Measurements from ENCODE around the gene FAM187B.
"Not testable (repeated sequence)": the region's sequence is repeated elsewhere in the genome, so short reads cannot be mapped to it uniquely, and the experiment has no call there.

The FAM187B gene

GRCh38 chr19:35211545-35212230, 16.9 kb downstream of the FAM187B start:
- DNase-seq, result peak; percentile 35

DNA sequence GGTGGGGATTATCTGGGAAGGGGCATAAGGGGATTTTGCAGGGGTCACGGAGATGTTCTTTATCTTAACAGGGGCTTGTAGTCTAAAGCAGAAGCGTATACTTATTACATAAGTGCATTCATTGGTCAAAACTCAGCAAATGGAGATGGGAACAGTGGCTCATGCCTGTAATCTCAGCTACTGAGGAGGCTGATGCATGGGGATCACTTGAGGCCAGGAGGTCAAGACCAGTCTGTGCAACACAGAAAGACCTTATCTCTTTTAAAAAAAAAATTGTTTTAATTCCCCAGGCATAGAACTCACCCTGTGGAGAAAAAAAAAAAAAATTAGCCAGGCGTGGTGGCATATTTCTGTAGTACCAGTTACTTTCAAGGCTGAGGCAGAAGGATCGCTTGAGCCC, 18.9 kb downstream of the FAM187B start:
- DNase-seq, result no peak

GRCh38 chr19:35208121-35208520, 20.4 kb downstream of the FAM187B start:
- no peak for DNase-seq

- DNase-seq, result no peak
These were observed 21.1 kb downstream of the FAM187B start for GRCh38 chr19:35207391-35207871.

GRCh38 chr19:35206855-35207254, 21.7 kb downstream of the FAM187B start:
- no peak for DNase-seq

GRCh38 chr19:35206379-35206778, 22.2 kb downstream of the FAM187B start:
- DNase-seq, result no peak

DNA sequence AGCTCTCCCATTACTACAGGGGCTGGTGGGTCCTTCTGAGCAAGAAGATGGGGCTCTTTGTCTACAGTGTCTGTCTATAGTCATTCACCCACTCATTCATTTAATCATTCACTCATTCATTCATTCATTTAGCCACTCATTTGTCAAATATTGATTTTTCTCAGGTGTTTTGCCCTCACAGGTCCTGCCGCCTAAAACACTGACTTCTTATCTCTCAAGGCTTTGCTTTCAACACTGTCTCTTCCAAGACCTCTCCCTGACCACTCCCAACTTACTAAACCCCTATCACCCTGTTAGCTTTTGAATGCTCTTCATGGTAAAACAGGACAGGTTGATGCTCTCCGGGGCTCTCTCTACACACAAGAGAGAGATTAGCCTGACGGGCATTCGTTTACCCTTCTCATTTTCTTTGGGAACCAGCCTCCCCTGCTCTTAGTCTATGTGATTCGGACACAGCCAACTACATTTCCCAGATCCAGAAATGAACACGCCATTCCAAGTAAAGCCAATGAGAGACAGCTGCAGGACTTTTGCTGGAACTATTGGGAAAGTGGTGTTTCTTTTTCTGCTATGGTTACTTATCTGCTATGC, 22.7 kb downstream of the FAM187B start:
- DNase-seq, result no peak

- DNase-seq, result peak; percentile 80
These were observed 23.5 kb downstream of the FAM187B start for GRCh38 chr19:35204799-35205732.

GRCh38 chr19:35202722-35203688, 25.5 kb downstream of the FAM187B start:
- no peak for DNase-seq

- no peak for DNase-seq
These were observed 29.1 kb downstream of the FAM187B start for GRCh38 chr19:35199481-35199880.

GRCh38 chr19:35196861-35197260, 31.7 kb downstream of the FAM187B start:
- not testable (repeated sequence) for DNase-seq

GRCh38 chr19:35195830-35196229, 32.7 kb downstream of the FAM187B start:
- no peak for DNase-seq

GRCh38 chr19:35194012-35194984, 34.2 kb downstream of the FAM187B start:
- no peak for DNase-seq

DNA sequence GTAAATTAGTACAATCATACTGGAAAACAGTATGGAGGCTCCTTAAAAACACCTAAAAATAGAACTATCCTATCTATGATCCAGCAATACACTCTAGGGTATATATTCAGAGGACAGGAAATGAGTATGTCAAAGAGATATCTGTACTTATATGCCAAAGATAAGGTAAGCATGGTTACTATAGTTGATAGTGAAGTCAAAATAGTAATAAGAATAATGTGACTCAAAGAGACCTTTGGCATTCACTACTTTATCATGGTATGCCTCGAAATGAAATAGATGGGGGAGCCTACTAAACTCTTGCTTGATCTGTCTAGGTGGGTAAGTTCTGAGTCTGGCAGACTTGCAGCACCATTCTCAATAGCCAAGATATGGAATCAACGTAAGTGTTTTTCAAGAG, 43.7 kb downstream of the FAM187B start:
- no peak for DNase-seq

DNA sequence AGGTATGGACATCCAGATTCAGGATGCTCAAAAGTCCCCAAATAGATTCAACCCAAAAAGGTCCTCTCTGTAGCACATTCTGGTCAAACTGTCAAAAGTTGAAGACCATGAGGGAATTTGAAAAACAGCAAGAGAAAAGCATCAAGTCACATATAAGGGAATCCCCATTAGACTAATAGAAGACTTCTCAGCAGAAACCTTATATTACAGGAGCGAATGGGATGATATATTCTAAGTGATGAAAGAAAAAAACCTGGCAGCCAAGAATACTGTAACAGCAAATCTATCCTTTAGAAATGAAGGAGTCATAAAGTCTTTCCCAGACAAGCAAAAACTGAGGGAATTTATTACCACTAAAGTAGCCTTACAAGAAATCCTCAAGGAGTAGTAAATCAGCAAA, 44.3 kb downstream of the FAM187B start:
- DNase-seq, result no peak

GRCh38 chr19:35181387-35181786, 47.2 kb downstream of the FAM187B start:
- DNase-seq, result no peak

DNA sequence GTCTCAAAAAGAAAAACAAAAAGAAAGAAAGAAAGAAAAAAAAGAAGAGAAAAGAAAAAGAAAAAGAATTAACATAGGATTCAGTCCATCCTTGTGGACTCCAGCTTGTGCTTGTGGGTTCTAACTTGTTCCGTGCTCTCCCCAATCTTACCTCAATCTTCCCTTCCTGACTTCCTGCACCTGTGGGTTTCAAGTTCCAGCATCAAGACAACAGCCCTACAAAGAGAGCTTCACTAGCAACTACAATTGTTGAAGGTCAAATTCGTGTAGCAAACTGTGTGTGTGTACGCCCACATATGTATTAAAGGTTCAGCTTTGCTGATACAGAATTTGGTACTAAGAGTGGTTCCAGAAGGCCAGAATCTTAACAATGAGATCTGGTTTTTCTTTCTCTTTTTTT, 48.7 kb downstream of the FAM187B start:
- DNase-seq, result no peak

- peak; percentile 37 for DNase-seq
These were observed 49.8 kb downstream of the FAM187B start for GRCh38 chr19:35178701-35179100.

DNA sequence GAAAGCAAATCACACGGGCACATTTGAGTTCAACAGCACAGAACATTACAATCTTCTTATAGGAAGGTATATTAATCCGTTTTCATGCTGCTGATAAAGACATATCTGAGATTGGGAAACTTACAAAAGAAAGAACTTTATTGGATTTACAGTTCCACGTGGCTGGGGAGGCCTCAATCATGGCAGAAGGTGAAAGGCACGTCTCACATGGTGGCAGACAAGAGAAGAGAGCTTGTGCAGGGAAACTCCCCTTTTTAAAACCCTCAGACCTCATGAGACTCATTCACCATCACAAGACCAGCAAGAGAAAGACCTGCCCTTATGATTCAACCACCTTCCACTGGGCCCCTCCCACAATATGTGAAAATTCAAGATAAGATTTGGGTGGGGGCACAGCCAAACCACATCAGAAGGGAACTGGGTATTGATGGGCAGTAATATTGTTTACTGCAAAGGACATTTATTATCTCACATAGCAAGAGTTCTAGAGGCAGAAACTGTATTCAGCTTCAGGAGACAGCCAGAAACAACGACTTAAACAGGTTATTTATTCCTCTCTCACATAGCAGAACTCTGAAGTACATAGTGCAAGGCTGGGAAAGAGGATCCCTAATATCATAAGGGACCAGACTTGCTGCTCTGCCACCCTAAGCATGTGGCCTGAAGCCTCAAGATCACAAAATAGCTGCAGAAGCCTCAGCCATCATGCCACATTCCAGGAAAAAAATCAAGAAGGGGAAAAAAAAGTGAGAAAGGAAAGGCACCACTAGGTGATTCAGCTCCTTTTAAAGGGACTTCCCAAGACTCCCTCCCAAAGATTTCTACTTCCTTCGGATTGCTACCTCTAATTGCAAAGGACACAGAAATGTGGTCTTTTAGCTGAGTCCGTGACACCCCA, 50.9 kb downstream of the FAM187B start:
- DNase-seq, result peak; percentile 23

DNA sequence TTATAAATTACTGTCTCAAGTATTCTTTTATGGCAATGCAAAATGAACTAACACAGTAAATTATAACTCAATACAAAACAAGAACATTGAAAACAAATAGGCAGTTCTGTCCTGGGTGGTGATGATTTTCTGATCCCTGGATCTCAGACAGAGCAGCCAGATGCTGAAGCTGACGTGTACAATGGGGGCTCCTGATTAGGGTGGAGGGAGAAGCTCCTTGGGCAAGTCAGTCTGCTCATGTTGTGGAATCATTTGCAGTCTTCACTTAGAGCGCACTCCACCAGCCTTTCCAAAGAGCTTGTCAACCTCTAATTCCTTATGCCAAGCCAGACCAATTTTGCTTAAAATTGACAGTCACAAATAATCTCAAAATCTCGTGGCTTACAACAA, 52.4 kb downstream of the FAM187B start:
- no peak for DNase-seq
